ENCODE data around the gene ZNF652.
A peak's percentile ranks its signal among the peaks of the same experiment; 100 is the strongest.
"Not testable (repeated sequence)": the region's sequence is repeated elsewhere in the genome, so short reads cannot be mapped to it uniquely, and the experiment has no call there.

Gene ZNF652

GRCh38 chr17:49393491-49394255 is 31.6 kb upstream of the ZNF652 start:
- TF ChIP-seq CTCF (IDR thresholded peaks at IDR 0.05; ENCODE audit: low read depth, low read length, missing control alignments) = no peak
- DNase-seq (ENCODE audit: low read depth) = no peak
- H3K4me3 ChIP-seq (ENCODE audit: low read depth, low read length) = no peak overlapping the region

DNA sequence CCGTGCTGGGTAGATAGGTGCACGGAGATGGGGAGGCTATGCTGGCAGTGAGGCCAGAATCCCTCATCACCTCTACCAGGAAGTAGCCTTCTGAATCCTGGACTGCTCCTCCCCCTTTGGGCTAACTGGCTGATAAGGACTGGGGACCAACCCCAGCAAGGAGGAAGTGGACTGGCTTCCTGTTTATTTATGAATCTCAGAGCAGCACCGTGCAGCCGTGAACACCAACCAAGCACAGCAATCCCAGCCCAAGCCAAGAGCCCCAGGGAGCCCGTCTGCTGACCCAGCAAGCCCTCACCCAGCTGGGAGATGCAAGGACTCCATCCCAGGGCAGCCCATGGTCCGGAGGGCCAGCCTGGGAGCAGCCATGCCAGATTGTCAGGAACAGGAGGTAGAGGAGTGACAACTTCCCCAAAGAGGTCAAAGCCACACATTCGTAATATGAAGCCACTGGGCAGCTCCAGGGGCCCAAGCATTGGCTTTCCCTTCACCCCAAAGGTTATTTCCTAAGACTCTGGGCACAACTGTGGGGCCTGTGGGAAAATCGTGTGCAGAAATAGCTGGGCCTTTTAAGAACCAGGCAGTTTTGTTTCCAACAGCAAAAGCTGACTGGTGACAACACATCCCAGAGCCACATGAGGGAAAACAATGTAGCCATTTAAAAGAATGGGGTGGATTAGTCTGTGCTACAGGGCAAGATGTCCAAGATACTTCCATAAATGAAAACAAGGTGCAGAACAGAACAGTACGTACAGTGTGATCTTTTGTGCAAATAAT is 28.7 kb upstream of the ZNF652 start:
- TF ChIP-seq CTCF (IDR thresholded peaks at IDR 0.05; ENCODE audit: low read depth, low read length, missing control alignments) = no peak
- DNase-seq (ENCODE audit: low read depth) = no peak
- peak overlapping the region; percentile 5 for H3K4me3 ChIP-seq (ENCODE audit: low read depth, low read length)

DNA sequence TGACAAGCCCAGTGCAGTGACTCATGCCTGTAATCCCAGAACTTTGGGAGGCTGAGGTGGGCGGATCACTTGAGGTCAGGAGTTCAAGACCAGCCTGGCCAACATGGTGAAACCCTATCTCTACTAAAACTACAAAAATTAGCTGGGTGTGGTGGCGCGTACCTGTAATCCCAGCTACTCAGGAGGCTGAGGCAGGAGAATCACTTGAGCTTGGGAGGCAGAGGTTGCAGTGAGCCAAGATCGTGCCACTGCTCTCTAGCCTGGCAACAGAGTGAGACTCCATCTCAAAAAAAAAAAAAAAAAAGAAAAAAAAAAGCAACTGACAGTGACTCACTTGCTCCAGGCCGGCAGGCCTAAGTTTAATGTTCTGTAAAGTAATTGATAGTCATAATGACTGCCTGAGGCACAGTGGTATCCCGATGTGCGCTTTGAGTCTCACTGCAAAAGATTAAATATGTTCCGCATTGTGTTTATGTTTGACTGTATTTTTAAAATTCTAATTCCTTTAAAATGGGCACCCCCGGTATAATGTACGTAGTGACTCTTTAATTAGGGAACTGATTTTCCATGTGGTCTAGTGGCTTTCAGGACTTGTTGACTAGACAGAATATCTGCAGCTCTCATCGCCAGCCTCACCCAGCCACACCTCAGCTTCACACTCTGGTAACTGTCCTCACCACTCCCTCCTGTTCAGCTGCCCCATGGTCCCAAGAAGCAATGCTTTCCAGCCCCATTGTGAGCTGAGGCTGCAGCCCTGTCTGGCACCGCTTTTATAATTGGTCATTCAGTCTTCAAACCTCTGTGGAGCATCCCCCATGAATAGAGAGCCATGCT is 27.7 kb upstream of the ZNF652 start:
- not testable (repeated sequence) for H3K4me3 ChIP-seq (ENCODE audit: low read depth, low read length); DNase-seq (ENCODE audit: low read depth)

DNA sequence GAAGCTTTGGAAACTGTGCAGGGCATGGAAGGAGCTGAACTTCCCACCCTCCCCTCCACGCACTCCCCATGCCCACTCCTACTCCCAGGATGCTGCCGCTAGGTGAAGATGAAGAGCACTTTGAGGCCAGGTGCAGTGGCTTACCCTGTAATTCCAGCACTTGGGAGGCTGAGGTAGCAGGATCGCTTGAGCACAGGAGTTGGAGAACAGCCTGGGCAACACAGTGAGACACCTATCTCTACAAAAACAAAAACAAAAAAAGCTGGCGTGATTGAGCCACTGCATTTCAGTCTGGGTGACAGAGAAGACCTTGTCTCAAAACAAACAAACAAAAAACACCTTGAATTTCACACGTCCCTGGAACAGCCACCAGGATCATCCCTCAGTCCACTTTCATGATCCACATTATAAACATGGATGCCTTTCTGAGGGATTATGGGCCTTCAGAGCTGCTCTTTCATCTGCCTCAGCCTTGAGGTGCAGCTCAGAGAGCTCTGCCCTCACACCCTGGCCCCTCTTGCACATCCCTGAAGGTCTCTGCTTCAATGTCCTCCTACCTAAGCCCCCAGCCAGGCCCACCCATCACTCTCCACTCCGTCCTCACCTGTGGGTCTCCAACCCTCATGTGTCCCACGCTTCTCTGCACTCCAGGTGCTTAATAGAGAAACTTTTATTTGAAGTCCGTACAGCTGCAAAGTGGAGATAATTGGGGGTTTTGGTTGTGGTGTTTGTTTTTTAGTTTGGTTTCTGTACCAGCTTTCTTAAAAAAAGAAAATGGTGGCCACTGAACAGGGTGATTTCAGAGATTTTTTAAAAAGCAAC is 26.9 kb upstream of the ZNF652 start:
- DNase-seq (ENCODE audit: low read depth) = no peak
- no peak for TF ChIP-seq CTCF (IDR thresholded peaks at IDR 0.05; ENCODE audit: low read depth, low read length, missing control alignments)
- peak overlapping the region; percentile 13; the same call in 1 of the 2 replicates for H3K4me3 ChIP-seq (ENCODE audit: low read depth, low read length)

DNA sequence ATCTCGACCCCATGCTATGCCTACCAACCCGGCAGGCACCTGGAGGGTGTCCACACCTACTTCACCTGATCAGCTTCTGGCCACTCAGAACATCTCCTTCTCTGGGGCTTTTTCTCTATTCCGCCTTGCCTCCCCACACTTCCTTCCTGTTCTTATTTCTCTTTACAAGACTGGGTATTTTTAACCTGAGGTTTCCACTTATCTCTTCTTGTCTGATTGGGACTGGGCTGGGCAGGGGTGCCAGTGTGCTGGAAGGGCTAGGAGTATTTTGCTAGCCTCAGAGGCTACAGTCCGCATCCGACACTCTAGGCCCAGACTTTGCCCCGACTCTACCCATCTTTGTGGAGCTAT is 26.2 kb upstream of the ZNF652 start:
- no peak for TF ChIP-seq CTCF (IDR thresholded peaks at IDR 0.05; ENCODE audit: low read depth, low read length, missing control alignments)
- DNase-seq (ENCODE audit: low read depth) = no peak
- peak overlapping the region; percentile 13 for H3K4me3 ChIP-seq (ENCODE audit: low read depth, low read length)

GRCh38 chr17:49387498-49388289 is 25.6 kb upstream of the ZNF652 start:
- DNase-seq (ENCODE audit: low read depth) = no peak
- TF ChIP-seq CTCF (IDR thresholded peaks at IDR 0.05; ENCODE audit: low read depth, low read length, missing control alignments) = no peak
- peak overlapping the region; percentile 13; the same call in 1 of the 2 replicates for H3K4me3 ChIP-seq (ENCODE audit: low read depth, low read length)

All from GM12864 (cell line).